Measurements from ENCODE around the gene CLNS1A.
"Not testable (repeated sequence)": the region's sequence is repeated elsewhere in the genome, so short reads cannot be mapped to it uniquely, and the experiment has no call there.

Gene CLNS1A, protein sequence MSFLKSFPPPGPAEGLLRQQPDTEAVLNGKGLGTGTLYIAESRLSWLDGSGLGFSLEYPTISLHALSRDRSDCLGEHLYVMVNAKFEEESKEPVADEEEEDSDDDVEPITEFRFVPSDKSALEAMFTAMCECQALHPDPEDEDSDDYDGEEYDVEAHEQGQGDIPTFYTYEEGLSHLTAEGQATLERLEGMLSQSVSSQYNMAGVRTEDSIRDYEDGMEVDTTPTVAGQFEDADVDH

GRCh38 chr11:77637345-77638165 lies at the start of gene CLNS1A:
CLNS1A (minus strand) TSS chr11:77637794; CDS start chr11:77637714, 80 bp downstream.
- peak; percentile 100 for DNase-seq

DNA sequence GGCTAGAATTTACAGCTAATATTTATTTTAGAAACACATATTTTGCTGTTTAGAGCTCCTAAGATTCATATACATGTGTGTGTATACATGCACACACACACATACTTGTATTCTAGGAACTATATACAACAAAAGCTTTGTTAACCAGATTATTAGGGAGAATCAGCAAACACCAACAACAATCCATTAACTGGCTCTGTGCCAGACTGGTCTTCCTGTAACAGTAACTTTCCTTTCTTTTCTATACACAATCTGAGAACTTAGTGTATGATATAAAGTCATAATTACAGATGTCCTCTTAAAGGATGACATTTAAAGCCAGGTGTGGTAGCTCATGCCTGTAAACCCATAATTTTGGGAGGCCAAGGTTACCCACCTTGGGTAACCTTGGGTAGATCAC lies 49.5 kb upstream of the CLNS1A start:
- no peak for DNase-seq

- no peak for DNase-seq
These were observed 39.5 kb upstream of the CLNS1A start for GRCh38 chr11:77677138-77677537.

DNA sequence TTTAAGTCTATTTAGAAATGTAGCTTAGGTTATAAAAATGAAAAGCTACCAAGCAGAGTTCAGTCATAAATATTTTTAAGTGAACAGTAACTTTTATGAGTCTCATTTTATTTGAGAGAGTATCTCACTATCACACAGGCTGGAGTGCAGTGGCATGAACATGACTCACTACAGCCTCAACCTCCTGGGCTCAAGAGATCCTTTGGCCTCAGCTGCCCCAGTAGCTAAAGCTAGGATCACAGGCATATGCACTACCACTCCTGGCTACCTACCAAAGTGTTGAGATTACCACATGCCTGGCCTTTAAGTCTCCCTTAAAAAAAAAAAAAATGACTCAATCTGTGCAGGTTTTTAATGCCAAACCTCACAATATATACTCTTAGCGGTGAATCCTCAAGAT lies 34.7 kb upstream of the CLNS1A start:
- no peak for DNase-seq

DNA sequence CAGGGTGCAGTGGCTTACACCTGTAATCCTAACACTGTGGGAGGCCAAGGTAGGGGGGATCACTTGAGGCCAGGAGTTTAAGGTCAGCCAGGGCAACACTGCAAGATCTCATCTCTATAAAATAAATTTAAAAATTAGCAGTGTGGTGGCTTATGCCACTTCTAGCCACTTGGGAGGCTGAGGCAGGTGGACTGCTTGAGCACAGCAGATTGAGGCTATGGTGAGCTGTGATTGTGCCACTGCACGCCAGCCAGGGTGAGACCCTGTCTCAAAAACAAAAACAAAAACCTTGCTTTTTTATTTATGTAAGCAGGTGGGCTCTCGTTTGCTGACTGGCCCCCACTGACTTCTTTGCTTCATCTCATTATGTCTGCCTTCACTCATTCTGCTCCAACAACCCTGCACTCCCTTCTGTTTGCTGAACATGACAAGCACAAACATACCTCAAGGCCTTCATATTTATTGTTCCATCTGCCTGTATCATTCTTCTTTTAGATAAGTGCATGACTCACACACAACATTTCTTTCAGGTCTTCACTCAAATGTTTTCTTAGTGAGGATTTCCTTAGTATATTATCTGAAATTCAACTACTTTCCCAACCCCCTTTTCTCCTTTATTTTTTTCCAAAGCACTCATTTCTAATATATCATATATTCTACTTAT lies 32.4 kb upstream of the CLNS1A start:
- no peak for DNase-seq

- DNase-seq = no peak
These were observed 31.2 kb upstream of the CLNS1A start for GRCh38 chr11:77668760-77669159.

DNA sequence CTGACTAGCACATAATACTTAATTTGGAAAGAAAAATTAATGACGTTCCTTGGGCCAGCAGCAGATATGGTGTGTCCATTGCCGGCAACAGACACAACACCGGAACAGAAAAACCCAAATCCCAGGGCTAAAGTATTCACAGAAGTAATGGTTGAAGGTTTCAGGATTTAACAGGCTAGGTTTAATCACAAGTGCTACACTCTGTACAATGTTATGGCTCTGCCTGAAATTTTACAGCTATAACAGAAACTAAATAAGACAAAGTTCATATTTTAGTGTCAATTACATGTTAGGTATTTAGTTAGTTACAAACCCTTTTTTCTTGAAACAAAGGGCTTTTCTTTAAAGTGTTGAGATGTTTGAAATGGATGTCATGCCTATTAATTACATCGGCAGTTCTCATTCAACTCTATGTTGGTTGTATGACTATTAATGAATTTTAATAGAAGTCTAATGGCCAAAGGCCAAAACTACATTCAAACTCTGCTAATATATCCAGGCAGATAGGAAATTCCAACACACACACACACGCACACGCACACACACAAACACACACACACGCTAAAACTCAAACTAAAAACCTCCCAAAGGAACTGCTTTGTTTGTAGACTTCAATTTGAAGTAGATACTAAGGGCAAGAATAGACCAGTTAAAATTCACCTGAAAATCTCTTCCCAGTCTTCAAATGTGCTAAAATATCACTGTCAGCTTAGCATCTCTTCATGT lies 27.8 kb upstream of the CLNS1A start:
- no peak for DNase-seq

- no peak for DNase-seq
These were observed 24.1 kb upstream of the CLNS1A start for GRCh38 chr11:77661670-77662069.

DNA sequence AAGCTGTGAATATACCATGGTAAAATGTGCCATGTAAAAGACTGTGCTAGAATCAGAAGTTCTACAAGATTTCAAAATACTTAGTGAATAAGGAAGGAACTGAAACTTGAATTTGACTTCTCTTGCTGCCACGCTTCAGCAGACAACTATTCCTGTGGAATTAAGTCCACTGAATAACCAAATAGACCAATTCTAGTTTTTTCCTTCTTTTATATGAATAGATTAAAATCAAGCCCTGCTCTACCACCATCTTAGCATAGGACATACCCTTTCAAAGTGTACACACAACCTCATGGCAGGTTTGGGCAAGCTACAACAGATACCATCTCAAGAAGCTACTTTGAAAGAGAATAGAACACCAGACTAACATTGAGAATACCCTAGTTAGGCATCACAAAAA lies 23.4 kb upstream of the CLNS1A start:
- no peak for DNase-seq

DNA sequence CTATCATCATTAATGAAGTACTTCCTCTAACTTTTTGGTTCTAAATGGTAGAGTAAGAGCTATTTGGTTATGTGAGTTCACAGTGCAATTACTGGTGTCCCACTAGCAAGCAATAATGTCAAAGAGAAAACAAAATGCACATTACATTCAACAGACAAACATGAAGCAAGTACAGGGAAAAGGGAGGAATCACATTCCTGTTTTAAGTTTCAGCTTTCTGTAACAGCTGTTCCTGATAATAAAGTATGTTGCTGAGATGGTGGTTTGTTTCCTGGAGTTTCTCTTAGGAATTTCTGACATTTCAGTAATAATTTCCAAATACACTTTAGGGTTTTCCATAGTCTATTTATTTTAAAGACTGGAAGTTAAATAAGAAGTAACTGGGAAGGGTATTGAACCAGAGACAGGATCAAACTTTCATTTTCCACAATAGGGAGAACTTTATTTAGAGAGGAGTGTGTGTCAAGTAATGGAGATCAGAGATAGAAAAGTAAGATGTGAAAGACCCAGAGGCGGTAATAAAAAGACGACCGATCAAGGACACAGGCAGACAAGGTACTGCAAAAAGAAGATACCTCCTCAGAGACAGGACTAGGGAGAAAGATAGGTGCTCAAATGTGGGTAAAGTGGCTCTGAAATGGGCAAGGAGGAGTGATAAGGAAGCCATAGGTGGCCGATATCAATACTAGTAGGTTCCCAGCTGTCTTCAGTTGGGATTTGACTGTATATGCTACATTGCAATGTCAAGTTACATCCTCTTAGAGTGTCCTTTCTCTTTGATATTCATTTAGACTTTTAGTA lies 20.8 kb upstream of the CLNS1A start:
- peak; percentile 86 for DNase-seq

- DNase-seq = no peak
These were observed 18.8 kb upstream of the CLNS1A start for GRCh38 chr11:77656362-77656761.

DNA sequence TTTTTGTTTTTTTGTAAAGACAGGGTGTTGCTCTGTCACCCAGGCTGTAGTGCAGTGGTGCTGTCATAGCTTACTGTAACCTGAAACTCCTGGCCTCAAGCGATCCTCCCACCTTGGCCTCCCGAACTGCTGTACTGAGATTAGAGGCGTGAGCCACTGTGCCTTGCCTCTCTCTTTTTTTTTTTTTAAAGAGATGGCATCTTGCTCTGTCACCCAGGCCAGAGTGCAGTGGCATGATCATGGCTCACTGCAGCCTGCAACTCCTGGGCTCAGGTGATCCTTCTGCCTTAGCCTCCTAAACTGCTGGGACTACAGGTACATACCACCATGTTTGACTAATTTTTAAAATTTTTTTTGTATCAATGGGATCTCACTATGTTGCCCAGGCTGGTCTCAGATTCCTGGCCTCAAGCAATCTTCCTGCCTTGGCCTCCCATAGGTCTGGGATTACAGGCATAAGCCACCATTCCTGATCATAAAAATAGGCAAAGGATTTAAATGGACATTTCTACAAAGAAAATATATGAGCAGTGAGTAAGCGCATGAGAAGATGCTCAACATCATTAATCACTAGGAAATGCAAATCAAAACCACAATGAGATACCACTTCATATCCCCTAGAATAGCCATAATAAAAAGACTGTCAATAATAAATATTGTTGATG lies 17.3 kb upstream of the CLNS1A start:
- peak; percentile 80 for DNase-seq

GRCh38 chr11:77650123-77650522 lies 12.5 kb upstream of the CLNS1A start:
- no peak for DNase-seq

DNA sequence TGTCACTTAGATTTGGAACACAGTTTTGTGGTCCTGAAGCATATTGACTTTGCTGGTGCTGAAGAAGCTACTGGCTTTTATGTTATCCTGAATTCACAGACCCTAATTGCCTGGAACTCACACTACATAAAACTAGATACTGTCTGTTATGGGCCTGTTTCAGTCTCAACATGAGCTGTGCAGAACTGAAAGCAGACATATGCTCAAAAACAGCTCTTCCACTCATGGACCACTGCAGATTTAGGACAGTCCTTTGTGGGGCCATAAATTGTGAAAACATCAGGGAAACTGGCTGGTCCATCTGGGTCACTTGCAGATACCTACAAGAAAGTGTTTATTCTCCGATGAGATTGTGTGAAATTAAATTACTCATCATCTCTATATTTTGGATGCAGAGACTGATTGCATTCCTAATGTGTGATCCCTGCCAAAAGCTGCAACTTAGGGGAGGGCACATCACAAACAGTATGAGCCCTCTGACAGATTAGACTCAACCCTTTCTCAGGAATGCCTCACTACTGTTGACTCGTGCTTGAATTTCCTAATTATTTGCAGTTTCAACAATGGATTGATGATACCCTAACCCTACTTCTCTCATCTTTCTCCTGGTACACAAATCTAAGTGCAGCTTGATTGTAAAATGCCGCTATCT lies 10.2 kb upstream of the CLNS1A start:
- DNase-seq = no peak

- no peak for DNase-seq
These were observed 7.3 kb upstream of the CLNS1A start for GRCh38 chr11:77644887-77645286.

DNA sequence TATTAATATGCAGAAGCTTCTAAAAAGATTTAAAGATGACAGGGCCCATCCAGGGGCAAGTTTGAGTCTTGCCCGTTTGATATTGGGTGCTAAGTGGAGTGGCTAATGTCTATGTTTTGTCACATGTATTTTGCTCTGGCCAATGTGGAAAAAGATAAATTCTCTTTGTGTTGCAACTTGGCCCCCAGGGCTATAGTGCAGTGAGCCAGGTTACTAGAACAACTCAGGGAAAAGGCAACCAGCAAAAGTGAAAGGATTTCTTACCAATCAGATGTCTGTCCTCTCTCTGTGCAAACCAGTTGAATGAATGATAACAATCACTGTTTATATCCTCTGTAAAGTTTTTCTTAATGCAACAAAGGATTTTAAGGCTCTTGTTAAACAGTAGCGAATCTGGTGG lies 4.6 kb upstream of the CLNS1A start:
- peak; percentile 92 for DNase-seq

- DNase-seq = peak; percentile 84
These were observed 756 bp downstream of the CLNS1A start for GRCh38 chr11:77636731-77637344.

DNA sequence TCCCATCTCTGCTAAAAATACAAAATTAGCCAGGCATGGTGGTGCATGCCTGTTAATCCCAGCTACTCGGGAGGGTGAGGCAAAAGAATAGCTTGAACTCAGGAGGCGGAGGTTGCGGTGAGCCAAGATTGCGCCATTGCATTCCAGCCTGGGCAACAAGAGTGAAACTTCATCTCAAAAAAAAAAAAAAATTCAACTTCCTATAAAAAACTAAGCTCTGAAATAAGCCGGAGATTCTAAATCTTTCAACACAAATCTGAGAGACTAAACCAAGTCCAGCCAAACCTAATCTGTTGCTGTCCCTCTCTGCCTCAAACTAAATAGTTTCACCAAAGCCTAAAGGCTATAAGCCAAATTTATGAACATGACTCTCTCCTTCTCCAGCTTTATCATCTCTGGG lies 3.7 kb downstream of the CLNS1A start:
- not testable (repeated sequence) for DNase-seq

DNA sequence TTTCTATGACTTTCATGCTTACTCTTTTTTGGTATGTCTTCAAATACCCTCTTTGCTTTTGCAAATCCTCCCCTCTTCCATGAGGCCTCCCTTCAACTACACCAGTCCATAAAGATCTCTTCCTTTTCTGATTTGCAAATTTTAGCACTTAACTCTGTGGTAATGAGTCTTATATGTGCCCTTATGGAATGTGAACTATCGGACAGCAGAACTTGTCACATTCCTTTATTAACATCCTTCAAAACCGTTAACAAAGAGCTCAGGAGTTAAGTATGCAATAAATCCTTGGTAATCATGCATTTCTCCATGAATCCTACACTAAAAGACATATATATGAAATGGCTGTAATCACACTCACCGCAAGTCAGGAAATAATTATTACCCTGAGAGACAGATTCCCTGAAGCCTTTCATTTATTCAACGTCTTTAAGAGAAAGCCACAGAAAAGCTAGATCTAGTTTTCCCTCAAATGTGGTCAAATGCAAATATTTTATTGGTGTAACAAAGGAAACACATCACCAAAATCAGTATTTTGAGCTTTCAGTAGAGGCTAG lies 7.4 kb downstream of the CLNS1A start:
- no peak for DNase-seq

DNA sequence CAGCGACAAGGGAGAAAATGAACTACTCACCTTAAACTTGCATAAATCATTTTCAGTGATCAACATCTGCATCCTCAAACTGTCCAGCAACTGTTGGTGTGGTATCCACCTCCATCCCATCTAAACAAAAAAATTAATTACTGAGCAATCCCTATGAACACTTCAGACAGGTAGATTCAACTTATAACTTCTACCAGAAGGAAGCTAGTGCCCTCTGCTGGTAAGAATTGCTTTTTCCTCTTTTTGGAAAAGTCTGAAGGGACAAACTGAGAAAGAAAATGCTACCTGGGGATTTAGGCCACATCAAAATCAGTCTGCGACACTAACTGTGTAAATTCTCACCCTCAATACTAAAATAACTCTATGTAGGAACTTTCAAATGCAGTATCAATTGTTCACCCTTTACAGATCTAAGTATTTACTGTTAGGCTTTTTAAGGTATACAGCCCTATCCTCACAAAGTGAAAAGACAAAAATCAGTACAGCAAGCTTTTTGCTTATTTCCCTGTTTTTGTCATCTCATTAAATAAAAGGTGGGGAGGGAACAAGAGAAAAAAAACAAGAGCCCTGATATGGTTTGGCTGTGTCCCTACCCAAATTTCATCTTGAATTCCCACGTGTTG lies 17.9 kb downstream of the CLNS1A start:
- peak; percentile 96 for DNase-seq
